ENCODE data around the gene SCN4B. TPM values are rescaled to one million over a fixed set of nuclear protein-coding genes. Genes with fewer than 3 reads are reported as not detected.

The SCN4B gene
- total and polyA plus RNA-seq, 4 donors = 12.5 to 31.2 (median 30.6) TPM

Other genes with a start within 250 kb of the SCN4B start
- gene TMPRSS13, start 223.4 kb downstream of the SCN4B start, total RNA-seq = under 1 TPM; 0.20 to 0.22 TPM
- gene TMPRSS13, start 223.4 kb downstream of the SCN4B start, polyA plus RNA-seq (ENCODE audit: insufficient read length in 2 of 2) = under 1 TPM; 0.32 to 0.35 TPM
- 1 to 10 TPM; 6.3 to 7.2 TPM for gene IL10RA, start 166.4 kb downstream of the SCN4B start, total RNA-seq
- 1 to 10 TPM; 2.9 to 4.1 TPM for gene IL10RA, start 166.4 kb downstream of the SCN4B start, polyA plus RNA-seq (ENCODE audit: insufficient read length in 2 of 2)
- gene TMPRSS4, start 75.7 kb downstream of the SCN4B start, total RNA-seq = under 1 TPM in 1 of 2 donors, not detected in 1; 0.30 TPM
- gene TMPRSS4, start 75.7 kb downstream of the SCN4B start, polyA plus RNA-seq (ENCODE audit: insufficient read length in 2 of 2) = under 1 TPM; 0.26 to 0.70 TPM
- under 1 TPM; 0.06 to 0.10 TPM for gene SMIM35, start 65.9 kb downstream of the SCN4B start, total RNA-seq
- gene SMIM35, start 65.9 kb downstream of the SCN4B start, polyA plus RNA-seq (ENCODE audit: insufficient read length in 2 of 2) = under 1 TPM in 1 of 2 donors, not detected in 1; 0.20 TPM
- 10 to 100 TPM; 12.6 to 24.6 TPM for gene SCN2B, start 23.8 kb upstream of the SCN4B start, total RNA-seq
- 10 to 100 TPM; 12.6 to 16.2 TPM for gene SCN2B, start 23.8 kb upstream of the SCN4B start, polyA plus RNA-seq (ENCODE audit: insufficient read length in 2 of 2)
- 1 to 10 TPM; 8.9 to 9.2 TPM for gene JAML, start 72.2 kb upstream of the SCN4B start, total RNA-seq
- 1 to 10 TPM in 1 of 2 donors, under 1 TPM in 1; 0.52 to 1.5 TPM for gene JAML, start 72.2 kb upstream of the SCN4B start, polyA plus RNA-seq (ENCODE audit: insufficient read length in 2 of 2)
- gene MPZL3, start 99.5 kb upstream of the SCN4B start, total RNA-seq = 1 to 10 TPM; 4.2 to 5.8 TPM
- 1 to 10 TPM; 1.4 to 1.6 TPM for gene MPZL3, start 99.5 kb upstream of the SCN4B start, polyA plus RNA-seq (ENCODE audit: insufficient read length in 2 of 2)
- gene MPZL2, start 111.5 kb upstream of the SCN4B start, total RNA-seq = 10 to 100 TPM; 19.5 to 50.6 TPM
- 10 to 100 TPM in 1 of 2 donors, 1 to 10 TPM in 1; 2.0 to 13.3 TPM for gene MPZL2, start 111.5 kb upstream of the SCN4B start, polyA plus RNA-seq (ENCODE audit: insufficient read length in 2 of 2)
- under 1 TPM in 1 of 2 donors, not detected in 1; 0.20 TPM for gene CD3E, start 151.9 kb upstream of the SCN4B start, total RNA-seq
- gene CD3E, start 151.9 kb upstream of the SCN4B start, polyA plus RNA-seq (ENCODE audit: insufficient read length in 2 of 2) = not detected
- not detected for gene CD3D, start 189.9 kb upstream of the SCN4B start, total RNA-seq
- gene CD3D, start 189.9 kb upstream of the SCN4B start, polyA plus RNA-seq (ENCODE audit: insufficient read length in 2 of 2) = not detected
- gene CD3G, start 191.5 kb upstream of the SCN4B start, total RNA-seq = under 1 TPM; 0.17 to 0.20 TPM
- under 1 TPM; 0.27 to 0.50 TPM for gene CD3G, start 191.5 kb upstream of the SCN4B start, polyA plus RNA-seq (ENCODE audit: insufficient read length in 2 of 2)
- gene UBE4A, start 206.8 kb upstream of the SCN4B start, total RNA-seq = 10 to 100 TPM; 56.9 to 62.8 TPM
- 10 to 100 TPM; 32.0 to 43.8 TPM for gene UBE4A, start 206.8 kb upstream of the SCN4B start, polyA plus RNA-seq (ENCODE audit: insufficient read length in 2 of 2)
- 100 to 1,000 TPM in 1 of 2 donors, 10 to 100 TPM in 1; 47.1 to 278 TPM for gene ATP5MG, start 248.8 kb upstream of the SCN4B start, total RNA-seq
- 100 to 1,000 TPM; 381 to 398 TPM for gene ATP5MG, start 248.8 kb upstream of the SCN4B start, polyA plus RNA-seq (ENCODE audit: insufficient read length in 2 of 2)